K562 (cell line): Measurements from ENCODE around the gene DKKL1. TPM values are rescaled to one million over a fixed set of nuclear protein-coding genes. Genes with fewer than 3 reads are reported as not detected.

ENCODE experiments used
- ATAC-seq: fragments of 200-7000 bp; cut with Tn5 transposase; 3 replicates; pipeline ENCODE4 v1.9.1; 2020; ENCODE audit warnings: moderate library complexity
- BruUV-seq: library from RNA; stranded (reverse); fragments of 400-500 nt; replicated peaks from 2 replicates; lab custom pipeline; 2021; lab: Mats Ljungman, UMichigan
- CTCF ChIA-PET: fragments of 300-600 bp; formaldehyde crosslinking; extraction: SDS; loops from one replicate; lab custom pipeline; 2021; ENCODE audit warnings: low intra/inter-chr PET ratio; lab: Yijun Ruan, JAX
- POLR2A ChIA-PET: fragments of 300-600, 350-650 bp; sonication (Branson Sonifier 250); formaldehyde crosslinking; extraction: SDS; loops from one replicate; lab custom pipeline; 2021; ENCODE audit warnings: antibody characterized with exemption, inconsistent platforms; lab: Yijun Ruan, JAX
- DNase-seq, 4 experiments: peaks; one replicate each; pipeline versions ENCODE4 v3.0.0 to v3.0.0-alpha.2; 2011 to 2018; ENCODE audit warnings: low spot score in 3 of 4, mixed read lengths in 3 of 4; ENCODE audit errors: extremely low read depth in 1 of 4
- FAIRE-seq: peaks from 2 replicates; lab custom pipeline; 2011; peaks lifted over from hg19 to GRCh38; lab: Jason Lieb, UNC
- H2AFZ ChIP-seq: 2 replicates; pipeline ENCODE4 v1.6.0; 2011; ENCODE audit warnings: low read depth, low read length, control low read depth, inconsistent platforms
- H3K27ac ChIP-seq: fragments of 200-600 bp; 3 replicates; pipeline ENCODE4 v1.8.0; 2011; ENCODE audit warnings: low read depth, mild to moderate bottlenecking, control low read depth, inconsistent platforms, low read length, moderate library complexity, mixed read lengths; ENCODE audit errors: extremely low read depth
- H3K27me3 ChIP-seq, 2 experiments: fragments of 300-600 bp in 1 of 2; 2 replicates in 1 of 2; 3 replicates in 1 of 2; pipeline versions ENCODE4 v1.6.0 to v1.8.0; 2011; ENCODE audit warnings: inconsistent platforms in 2 of 2, low read length in 2 of 2, mild to moderate bottlenecking in 1 of 2, mixed read lengths in 1 of 2, moderate library complexity in 1 of 2; ENCODE audit not compliant: control insufficient read depth in 2 of 2, insufficient read depth in 2 of 2
- H3K36me3 ChIP-seq: fragments of 300-600 bp; 3 replicates; pipeline ENCODE4 v1.8.0; 2011; ENCODE audit warnings: mild to moderate bottlenecking, low read length, inconsistent platforms; ENCODE audit not compliant: control insufficient read depth, insufficient read depth
- H3K4me1 ChIP-seq, 2 experiments: fragments of 200-600 bp in 1 of 2; replicated peaks in 1 of 2; 2 replicates in 1 of 2; 3 replicates in 1 of 2; pipeline versions ENCODE4 v1.5.1 to v1.8.0; 2011; ENCODE audit warnings: inconsistent platforms in 2 of 2, low read length in 2 of 2, mild to moderate bottlenecking in 1 of 2, mixed read lengths in 1 of 2, moderate library complexity in 1 of 2; ENCODE audit not compliant: control insufficient read depth in 2 of 2, insufficient read depth in 2 of 2
- H3K4me2 ChIP-seq: 2 replicates; pipeline ENCODE4 v1.6.1; 2011; ENCODE audit warnings: low read length, control low read depth, inconsistent platforms, mixed read lengths; ENCODE audit not compliant: insufficient read depth
- H3K4me3 ChIP-seq: fragments of 200-600 bp; sonication (generic), shearing (Covaris generic); 2 replicates; pipeline ENCODE4 v1.5.1; 2016; ENCODE audit warnings: control low read depth, inconsistent platforms
- H3K79me2 ChIP-seq: fragments of 200-600 bp; 3 replicates; pipeline ENCODE4 v1.8.0; 2011; ENCODE audit warnings: low read length, inconsistent platforms; ENCODE audit not compliant: control insufficient read depth, insufficient read depth
- H3K9ac ChIP-seq, 2 experiments: 2 replicates each; pipeline versions ENCODE4 v1.6.0 to v1.6.1; 2011; ENCODE audit warnings: low read depth in 2 of 2, low read length in 2 of 2, control low read depth in 1 of 2, inconsistent platforms in 1 of 2, mild to moderate bottlenecking in 1 of 2, mixed read lengths in 1 of 2; ENCODE audit not compliant: insufficient read depth in 1 of 2
- H3K9me1 ChIP-seq: one replicate; pipeline ENCODE4 v1.6.0; 2011; ENCODE audit warnings: inconsistent platforms, mild to moderate bottlenecking, low read length, moderate library complexity; ENCODE audit not compliant: control insufficient read depth, insufficient read depth
- H3K9me3 ChIP-seq: replicated peaks from 2 replicates; pipeline ENCODE4 v1.5.1; 2011; ENCODE audit warnings: low read depth, low read length, inconsistent platforms; ENCODE audit not compliant: control insufficient read depth, insufficient read depth
- H4K20me1 ChIP-seq: replicated peaks from 2 replicates; pipeline ENCODE4 v1.6.1; 2011; ENCODE audit warnings: low read length, inconsistent platforms, mixed read lengths; ENCODE audit not compliant: control insufficient read depth, insufficient read depth
- ATF7 ChIP-seq: fragments of 450-650 bp; IDR thresholded peaks from 2 replicates; pipeline ENCODE4 v1.7.1; 2014; ENCODE audit warnings: mild to moderate bottlenecking, moderate library complexity
- CCAR2 ChIP-seq: fragments of 200-400 bp; formaldehyde crosslinking; IDR thresholded peaks from 2 replicates; pipeline ENCODE4 v1.6.1; 2017; ENCODE audit warnings: mild to moderate bottlenecking, low read depth, low read length
- FOXM1 ChIP-seq, 2 experiments: fragments of 450-650 bp in 1 of 2; sonication (generic) in 1 of 2; formaldehyde crosslinking in 1 of 2; IDR thresholded peaks; 2 replicates each; pipeline versions ENCODE4 v1.6.1 to v1.9.0; 2017 to 2022; ENCODE audit warnings: low read depth in 2 of 2, mild to moderate bottlenecking in 2 of 2, missing genetic modification reagents in 1 of 2, moderate library complexity in 1 of 2
- HDAC3 ChIP-seq: fragments of 450-650 bp; IDR thresholded peaks from 2 replicates; pipeline ENCODE4 v1.6.1; 2018; ENCODE audit warnings: borderline replicate concordance, mild to moderate bottlenecking, moderate library complexity; ENCODE audit not compliant: partially characterized antibody
- HSF4 ChIP-seq: fragments of 250-450 bp; sonication (Bioruptor Pico); IDR thresholded peaks from 2 replicates; pipeline ENCODE4 v2.1.2; 2022; ENCODE audit warnings: mild to moderate bottlenecking, moderate library complexity, borderline replicate concordance
- POLR2AphosphoS2 ChIP-seq: IDR thresholded peaks from 2 replicates; pipeline ENCODE4 v1.6.1; 2012; ENCODE audit warnings: low read length, improper control_type of control experiment
- TAF9B ChIP-seq: fragments of 450-650 bp; IDR thresholded peaks from 2 replicates; pipeline ENCODE4 v1.6.1; 2018; ENCODE audit warnings: mild to moderate bottlenecking; ENCODE audit not compliant: partially characterized antibody
- THRA ChIP-seq: fragments of 450-650 bp; IDR thresholded peaks from 2 replicates; pipeline ENCODE4 v1.6.1; 2017; ENCODE audit warnings: mild to moderate bottlenecking, moderate library complexity
- ZNF232 ChIP-seq: sonication (generic); formaldehyde crosslinking; IDR thresholded peaks from 2 replicates; pipeline ENCODE4 v1.8.0; 2022; ENCODE audit warnings: mild to moderate bottlenecking, missing genetic modification reagents
- WGBS: fragments of 100-300 bp; shearing (Covaris generic); methylation state at CpG from one replicate; pipeline ENCODE4 v1.1.6; 2016; ENCODE audit warnings: low coverage, mixed read lengths; ENCODE audit not compliant: insufficient coverage; ENCODE audit errors: missing lambda C conversion rate; 5-methylcytosine and 5-hydroxymethylcytosine counted together
- in situ Hi-C: fragments of 300-500 bp; cut with MboI; formaldehyde crosslinking; loops from 4 replicates; pipeline ENCODE4 v1.15.0; 2018; ENCODE audit warnings: inconsistent platforms, mixed read lengths
- intact Hi-C: fragments of 100-400 bp; cut with micrococcal nuclease; formaldehyde crosslinking; loops from 2 replicates; pipeline ENCODE4 v1.14.2; 2022
- polyA plus RNA-seq, 8 experiments: library from polyadenylated mRNA; depleted of rRNA in 4 of 8; stranded (reverse) in 5 of 8; unstranded in 3 of 8; fragments of >200 nt; fragmentation: Nextera tagmentation in 2 of 8; fragmentation: Illumina TruSeq in 1 of 8; extraction: Ambion mirVana in 2 of 8; extraction: Trizol in 1 of 8; gene quantifications; 2 replicates each; pipeline versions ENCODE4 v1.2.1 to v1.2.3, GENCODE V29; 2011 to 2014; ENCODE audit warnings: inconsistent platforms in 1 of 8, missing spikeins in 1 of 8
- total RNA-seq, 7 experiments: library from RNA; depleted of rRNA in 6 of 7; stranded (reverse); fragments of >200 nt in 6 of 7; fragmentation: Illumina TruSeq in 2 of 7; extraction: Trizol in 2 of 7; gene quantifications; 2 replicates each; pipeline versions ENCODE4 v1.2.1 to v1.2.3, GENCODE V29; 2011 to 2021; ENCODE audit warnings: low replicate concordance in 1 of 7

DKKL1 gene
- total and polyA plus RNA-seq, 9 of the 15 experiments (the other 6 are each of a cell fraction or from before 2014, with no cell fraction given) = 0.15 to 1.7 (median 0.52) TPM

GRCh38 chr19:49398931-49399330, 35.3 kb downstream of the DKKL1 start:
- Histone ChIP-seq H3K79me2 (no peaks in the 10 kb centered on the region), H3K9me1 (no peaks in the 10 kb centered on the region), H3K4me1 (peaks cover 7 to 24% of the 10 kb centered on the region in 2 experiments), H2AFZ (no peak overlapping the region), H3K9ac (peak overlapping the region in 1 of 2 experiments; percentile 75; a peak in 2 of 4 replicates), H4K20me1 (no peaks in the 10 kb centered on the region), H3K36me3 (no peaks in the 10 kb centered on the region), H3K27me3 (no peaks in the 10 kb centered on the region), H3K4me2 (no peak overlapping the region), H3K9me3 (no peaks in the 10 kb centered on the region), H3K27ac (no peak overlapping the region), H3K4me3 (no peak overlapping the region)
- TF ChIP-seq CCAR2 (no peak), ATF7 (no peak), TAF9B (no peak), ZNF232 (CRISPR knock-in tag) (no peak), POLR2AphosphoS2 (no peak), THRA (no peak), HSF4 (CRISPR knock-in tag) (no peak), FOXM1 (IDR thresholded peaks at IDR 0.05; ENCODE audit: low read depth) (no peak), FOXM1 (CRISPR knock-in tag; IDR thresholded peaks at IDR 0.05; ENCODE audit: low read depth) (no peak), HDAC3 (no peak)
- DNase-seq (no peak), FAIRE-seq (no peak), ATAC-seq (no peak)
- in situ Hi-C loops (no loop called here), intact Hi-C loops (no loop called here)
- WGBS = 52% methylated on average over 6 of the region's 6 CpGs
- BruUV-seq = no TSS peak
- ChIA-PET CTCF (no interaction called here), POLR2A (no interaction called here)
